Stimulated activated naive B cell treated with anti-CD40 and anti-IgM and Interleukin-4, amounts not matched to agents 10 μg/mL and 1 μg/mL and 100 μg/mL, for 72 hours (primary cell): ENCODE results near the gene ACVRL1.

ENCODE experiments used
- ATAC-seq, 2 donors: fragments of 150-1000 bp; cut with Tn5 transposase; replicated peaks; 2 replicates each; pipeline ENCODE4 v1.10.0; 2021; ENCODE audit warnings: moderate library complexity in 1 of 2
- DNase-seq: peaks from one replicate; pipeline ENCODE4 v3.0.0; 2021
- H3K27ac Mint-ChIP-seq: one replicate; pipeline ENCODE4 v1.8.0; 2022; ENCODE audit warnings: mild to moderate bottlenecking, mixed read lengths
- H3K27me3 Mint-ChIP-seq, 2 donors: one replicate each; pipeline ENCODE4 v1.8.0; 2022; ENCODE audit warnings: mixed read lengths in 2 of 2
- H3K36me3 Mint-ChIP-seq, 2 donors: one replicate each; pipeline ENCODE4 v1.8.0; 2022; ENCODE audit warnings: mixed read lengths in 2 of 2, mild to moderate bottlenecking in 1 of 2
- H3K4me1 Mint-ChIP-seq, 2 donors: one replicate each; pipeline ENCODE4 v1.8.0; 2022; ENCODE audit warnings: mixed read lengths in 2 of 2, mild to moderate bottlenecking in 1 of 2
- H3K4me3 Mint-ChIP-seq, 2 donors: one replicate each; pipeline ENCODE4 v1.8.0; 2022; ENCODE audit warnings: mild to moderate bottlenecking in 2 of 2, mixed read lengths in 2 of 2, moderate library complexity in 1 of 2
- H3K9me3 Mint-ChIP-seq, 2 donors: one replicate each; pipeline ENCODE4 v1.8.0; 2022; ENCODE audit warnings: mixed read lengths in 2 of 2, mild to moderate bottlenecking in 1 of 2

The ACVRL1 gene

DNA sequence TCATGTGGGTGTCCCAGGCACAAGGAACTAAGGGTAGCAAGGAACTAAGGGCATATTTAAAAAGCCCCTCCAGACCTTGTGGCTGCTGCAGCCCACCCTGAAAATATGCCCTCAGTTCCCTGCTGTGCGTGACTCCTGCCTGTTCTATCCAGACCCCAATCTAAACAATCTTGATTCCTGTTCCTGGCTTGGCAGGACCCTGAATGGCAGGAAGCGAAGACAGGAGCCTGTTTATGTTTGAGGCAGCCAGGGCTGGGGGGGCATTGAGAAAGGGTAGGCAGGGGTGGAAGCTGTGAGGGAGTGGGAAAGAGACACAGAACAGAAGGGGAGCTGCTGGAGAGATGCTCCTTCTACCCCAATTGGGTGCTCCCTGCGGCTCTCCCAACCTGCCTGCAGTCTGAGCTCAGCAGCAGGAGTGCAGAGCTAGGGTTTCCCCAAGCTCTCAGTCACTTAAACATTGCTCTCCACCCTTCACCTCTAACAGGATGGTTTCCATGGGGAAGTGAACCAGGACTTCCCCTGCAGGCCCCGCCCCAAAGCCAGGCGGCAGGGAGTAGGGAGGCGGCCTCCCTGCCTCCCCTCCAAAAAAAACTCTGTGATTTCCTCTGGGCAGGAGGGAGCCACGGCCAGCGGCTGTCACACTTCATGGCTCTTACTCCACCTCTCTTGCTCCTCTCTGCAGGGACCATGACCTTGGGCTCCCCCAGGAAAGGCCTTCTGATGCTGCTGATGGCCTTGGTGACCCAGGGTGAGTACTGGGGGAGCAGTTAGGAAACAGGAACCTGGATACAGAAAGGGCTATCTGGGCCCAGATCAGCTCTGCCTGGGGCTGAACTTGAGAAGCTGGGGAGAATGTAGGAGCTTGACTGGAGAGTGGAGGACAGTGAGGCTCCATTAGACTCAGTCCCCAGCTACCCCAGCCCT is 4.7 kb downstream of the ACVRL1 start:
- Mint-ChIP-seq H3K36me3 (no peaks in the 10 kb centered on the region), H3K4me3 (no peak overlapping the region), H3K4me1 (peaks cover 20 to 30% of the 10 kb centered on the region in 2 donors), H3K9me3 (no peaks in the 10 kb centered on the region), H3K27me3 (peaks cover 52 to 53% of the 10 kb centered on the region in 2 donors), H3K27ac (peak overlapping the region; percentile 32)
- DNase-seq (no peak), ATAC-seq (peak; percentile 64 to 68)

GRCh38 chr12:51913071-51914033 is 6.0 kb downstream of the ACVRL1 start:
- peaks cover 45% of the 10 kb centered on the region in 2 donors for H3K27me3 Mint-ChIP-seq
- ATAC-seq = no peak
- no peak for DNase-seq
- H3K9me3 Mint-ChIP-seq = no peaks in the 10 kb centered on the region
- H3K4me3 Mint-ChIP-seq = no peak overlapping the region
- H3K4me1 Mint-ChIP-seq = peaks cover 20 to 30% of the 10 kb centered on the region in 2 donors
- H3K36me3 Mint-ChIP-seq = no peaks in the 10 kb centered on the region
- H3K27ac Mint-ChIP-seq = no peak overlapping the region

- no peaks in the 10 kb centered on the region for H3K36me3 Mint-ChIP-seq
- peaks cover 20 to 30% of the 10 kb centered on the region in 2 donors for H3K4me1 Mint-ChIP-seq
- ATAC-seq = no peak
- no peak for DNase-seq
- H3K4me3 Mint-ChIP-seq = no peak overlapping the region
- H3K27me3 Mint-ChIP-seq = peaks cover 36 to 38% of the 10 kb centered on the region in 2 donors
- H3K9me3 Mint-ChIP-seq = no peaks in the 10 kb centered on the region
- no peak overlapping the region for H3K27ac Mint-ChIP-seq
Observed at GRCh38 chr12:51914034-51914923, 7.0 kb downstream of the ACVRL1 start.

DNA sequence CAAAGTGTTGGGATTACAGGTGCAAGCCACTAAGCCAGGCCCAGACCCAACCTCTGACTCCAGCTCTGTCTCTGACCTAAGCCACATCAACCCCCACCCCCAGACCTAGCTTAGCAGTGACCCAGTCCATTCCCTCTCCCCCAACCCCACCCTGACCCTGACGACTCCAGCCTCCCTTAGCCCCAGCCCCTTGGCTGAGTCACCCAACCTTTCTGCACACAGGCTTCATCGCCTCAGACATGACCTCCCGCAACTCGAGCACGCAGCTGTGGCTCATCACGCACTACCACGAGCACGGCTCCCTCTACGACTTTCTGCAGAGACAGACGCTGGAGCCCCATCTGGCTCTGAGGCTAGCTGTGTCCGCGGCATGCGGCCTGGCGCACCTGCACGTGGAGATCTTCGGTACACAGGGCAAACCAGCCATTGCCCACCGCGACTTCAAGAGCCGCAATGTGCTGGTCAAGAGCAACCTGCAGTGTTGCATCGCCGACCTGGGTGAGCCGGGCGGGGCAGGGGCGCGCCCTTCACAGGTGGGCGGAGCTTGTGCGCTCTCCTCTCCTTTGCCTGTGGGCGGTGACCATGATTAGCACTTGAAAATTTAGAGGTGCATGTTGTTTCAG is 7.8 kb downstream of the ACVRL1 start:
- Mint-ChIP-seq H3K4me1 (peaks cover 19 to 28% of the 10 kb centered on the region in 2 donors), H3K36me3 (no peaks in the 10 kb centered on the region), H3K4me3 (no peak overlapping the region), H3K27ac (no peak overlapping the region), H3K9me3 (no peaks in the 10 kb centered on the region), H3K27me3 (peaks cover 33 to 35% of the 10 kb centered on the region in 2 donors)
- no peak for DNase-seq
- no peak for ATAC-seq

GRCh38 chr12:51915951-51916350 is 8.6 kb downstream of the ACVRL1 start:
- Mint-ChIP-seq H3K4me3 (no peak overlapping the region), H3K4me1 (peaks cover 15 to 20% of the 10 kb centered on the region in 2 donors), H3K9me3 (no peaks in the 10 kb centered on the region), H3K36me3 (no peaks in the 10 kb centered on the region), H3K27me3 (peaks cover 25 to 30% of the 10 kb centered on the region in 2 donors), H3K27ac (no peak overlapping the region)
- no peak for ATAC-seq
- DNase-seq = no peak

DNA sequence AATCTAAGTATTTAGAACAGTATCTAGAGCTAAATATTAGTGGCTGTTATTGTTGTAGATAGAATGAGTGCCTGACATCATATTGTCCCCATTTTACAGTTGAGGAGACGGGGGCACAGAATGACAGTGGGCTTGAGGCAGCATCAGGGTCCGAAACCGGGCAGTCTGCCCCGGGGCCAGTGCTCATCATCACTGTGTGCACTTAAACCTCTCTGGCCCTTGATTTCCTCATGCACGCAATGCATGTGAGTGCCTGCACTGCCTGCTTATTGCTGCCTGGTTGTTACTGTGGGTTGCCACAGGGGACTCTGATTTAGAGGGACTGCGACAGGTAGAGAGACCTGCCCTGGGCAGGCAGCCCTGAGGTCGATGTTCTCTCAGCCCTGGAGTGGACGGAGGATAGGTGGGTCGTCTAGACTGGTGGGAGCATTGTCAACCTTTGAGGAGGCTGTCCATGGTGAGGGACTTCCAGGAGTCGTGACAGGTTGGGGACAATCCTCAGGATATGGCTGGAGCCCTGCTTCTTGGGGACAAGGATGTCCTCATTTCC is 9.8 kb downstream of the ACVRL1 start:
- Mint-ChIP-seq H3K27ac (no peak overlapping the region), H3K4me3 (no peak overlapping the region), H3K36me3 (no peaks in the 10 kb centered on the region), H3K9me3 (no peaks in the 10 kb centered on the region), H3K4me1 (peaks cover 6 to 9% of the 10 kb centered on the region in 2 donors), H3K27me3 (peaks cover 18 to 19% of the 10 kb centered on the region in 2 donors)
- ATAC-seq (no peak), DNase-seq (no peak)

DNA sequence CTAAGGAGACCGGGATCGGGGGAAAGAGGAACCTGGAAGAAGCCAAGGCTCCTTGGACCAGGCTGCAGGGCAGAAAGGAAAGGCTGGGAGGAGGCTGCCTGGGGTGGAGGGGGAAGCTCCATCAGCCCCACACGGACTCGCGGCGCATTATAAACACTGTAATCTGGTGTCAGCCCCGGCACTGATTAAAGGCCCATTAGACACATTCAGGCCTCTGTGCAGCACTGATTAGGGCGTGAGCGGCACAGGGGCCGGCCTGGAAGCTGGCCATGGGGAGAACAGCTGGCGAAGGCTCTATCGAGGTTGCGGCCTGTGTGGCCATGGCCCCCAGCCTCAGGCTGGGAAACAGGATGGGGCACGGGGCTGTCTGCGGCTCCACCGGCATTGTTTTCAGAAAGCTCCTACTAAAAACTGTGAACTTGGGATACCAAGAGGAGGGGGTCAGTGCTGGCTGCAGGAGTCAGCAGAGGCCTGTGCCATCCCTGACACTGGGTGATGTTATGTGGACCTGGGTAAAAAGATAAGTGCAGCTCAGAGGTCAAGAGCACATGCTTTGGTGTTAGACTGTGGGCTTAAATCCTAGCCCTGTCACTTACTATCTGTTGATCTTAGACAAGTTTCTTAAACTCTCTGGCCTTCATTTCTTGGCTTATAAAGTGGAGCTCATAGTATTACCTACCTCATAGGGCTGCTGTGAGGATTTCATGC is 10.6 kb downstream of the ACVRL1 start:
- no peak for DNase-seq
- ATAC-seq = no peak
- Mint-ChIP-seq H3K27me3 (peaks cover 10 to 14% of the 10 kb centered on the region in 2 donors), H3K4me1 (peaks cover 5 to 9% of the 10 kb centered on the region in 2 donors), H3K27ac (no peak overlapping the region), H3K9me3 (no peaks in the 10 kb centered on the region), H3K4me3 (no peak overlapping the region), H3K36me3 (no peaks in the 10 kb centered on the region)

- DNase-seq (no peak), ATAC-seq (no peak)
- no peak overlapping the region for H3K4me3 Mint-ChIP-seq
Observed at GRCh38 chr12:51920046-51920445, 12.7 kb downstream of the ACVRL1 start.

GRCh38 chr12:51921017-51921725 is 13.9 kb downstream of the ACVRL1 start:
- Mint-ChIP-seq H3K9me3 (no peaks in the 10 kb centered on the region), H3K4me1 (peaks cover 29 to 41% of the 10 kb centered on the region in 2 donors), H3K27me3 (peaks cover 0 to 14% of the 10 kb centered on the region in 2 donors), H3K4me3 (no peak overlapping the region), H3K36me3 (no peaks in the 10 kb centered on the region), H3K27ac (no peak overlapping the region)
- DNase-seq (no peak), ATAC-seq (no peak)

More at GRCh38 chr12:51920046-51920445, 12.7 kb downstream of the ACVRL1 start:
- Mint-ChIP-seq H3K27me3 (peaks cover 6 to 14% of the 10 kb centered on the region in 2 donors), H3K4me1 (peaks cover 23 to 30% of the 10 kb centered on the region in 2 donors), H3K27ac (no peak overlapping the region), H3K36me3 (no peaks in the 10 kb centered on the region), H3K9me3 (no peaks in the 10 kb centered on the region)

DNA sequence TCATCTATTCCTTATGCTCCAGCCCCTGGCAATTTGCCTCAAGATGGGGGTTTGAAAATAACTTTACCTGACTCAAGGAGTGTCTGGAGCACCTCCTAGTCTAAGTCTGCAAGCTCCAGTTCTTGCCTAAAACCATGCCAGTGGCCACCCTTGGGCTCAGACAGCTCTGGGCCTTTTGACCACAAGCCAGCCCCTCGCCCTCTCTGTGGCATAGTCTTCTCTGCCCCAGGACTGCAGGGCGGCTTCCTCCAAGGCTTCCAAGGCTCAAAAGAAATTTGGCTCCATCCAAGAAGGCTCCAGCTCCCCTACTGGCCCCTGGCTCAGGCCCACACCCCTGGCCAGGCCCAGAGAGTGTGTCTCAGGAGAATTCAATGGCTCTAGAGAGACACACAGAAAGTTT is 14.8 kb downstream of the ACVRL1 start:
- Mint-ChIP-seq H3K27ac (no peak overlapping the region), H3K4me1 (peaks cover 30 to 41% of the 10 kb centered on the region in 2 donors), H3K4me3 (no peak overlapping the region), H3K36me3 (no peaks in the 10 kb centered on the region), H3K9me3 (no peaks in the 10 kb centered on the region), H3K27me3 (peaks cover 0 to 14% of the 10 kb centered on the region in 2 donors)
- ATAC-seq (no peak), DNase-seq (no peak)

- no peaks in the 10 kb centered on the region for H3K36me3 Mint-ChIP-seq
- ATAC-seq (peak; percentile 47 to 61), DNase-seq (no peak)
- peaks cover 30 to 41% of the 10 kb centered on the region in 2 donors for H3K4me1 Mint-ChIP-seq
- H3K9me3 Mint-ChIP-seq = no peaks in the 10 kb centered on the region
- H3K4me3 Mint-ChIP-seq = no peak overlapping the region
- H3K27ac Mint-ChIP-seq = no peak overlapping the region
- peaks cover 0 to 14% of the 10 kb centered on the region in 2 donors for H3K27me3 Mint-ChIP-seq
Observed at GRCh38 chr12:51922762-51923505, 15.6 kb downstream of the ACVRL1 start.
